GM12878 (cell line): ENCODE data around the gene ADAT3. TPM values are rescaled to one million over a fixed set of nuclear protein-coding genes. Genes with fewer than 3 reads are reported as not detected.

ENCODE experiments used
- ATAC-seq: fragments of 200-7000 bp; cut with Tn5 transposase; 3 replicates; pipeline ENCODE4 v1.9.1; 2020; ENCODE audit warnings: mild to moderate bottlenecking, moderate library complexity
- BruUV-seq: library from RNA; stranded (reverse); fragments of 400-500 nt; replicated peaks from 2 replicates; lab custom pipeline; 2021; lab: Mats Ljungman, UMichigan
- CTCF ChIA-PET: fragments of 300-600 bp; sonication (Branson Sonifier 250); formaldehyde crosslinking; extraction: SDS; loops from one replicate; lab custom pipeline; 2021; ENCODE audit warnings: inconsistent platforms; lab: Yijun Ruan, JAX
- POLR2A ChIA-PET: fragments of 350-600 bp; formaldehyde crosslinking; extraction: SDS; loops from one replicate; lab custom pipeline; 2021; ENCODE audit warnings: inconsistent platforms; lab: Charles Lee
- RAD21 ChIA-PET: fragments of 300-600 bp; sonication (Branson Sonifier 250); formaldehyde crosslinking; loops from one replicate; lab custom pipeline; 2023; ENCODE audit warnings: antibody characterized with exemption; ENCODE audit not compliant: unreplicated experiment; lab: Charles Lee
- SMC1A ChIA-PET: fragments of 300-600 bp; sonication (Branson Sonifier 250); formaldehyde crosslinking; loops from one replicate; lab custom pipeline; 2023; ENCODE audit not compliant: unreplicated experiment, uncharacterized antibody; lab: Charles Lee
- DNase-seq: peaks from one replicate; pipeline ENCODE4 v3.0.0-alpha.2; 2011; ENCODE audit warnings: low read depth, low spot score
- FAIRE-seq: peaks from 3 replicates; lab custom pipeline; 2011; peaks lifted over from hg19 to GRCh38; lab: Jason Lieb, UNC
- H2AFZ ChIP-seq: 2 replicates; pipeline ENCODE4 v1.6.0; 2011; ENCODE audit warnings: low read depth, low read length, control low read depth; ENCODE audit not compliant: control insufficient read depth
- H3K27ac ChIP-seq: 2 replicates; pipeline ENCODE4 v1.5.1; 2011; ENCODE audit warnings: control low read depth; ENCODE audit not compliant: control insufficient read depth, insufficient read depth
- H3K27me3 ChIP-seq, 2 experiments: replicated peaks in 1 of 2; 2 replicates each; pipeline versions ENCODE4 v1.6.0 to v1.6.1; 2011; ENCODE audit warnings: low read length in 1 of 2; ENCODE audit not compliant: control insufficient read depth in 2 of 2, insufficient read depth in 2 of 2
- H3K36me3 ChIP-seq, 2 experiments: 2 replicates each; pipeline ENCODE4 v1.5.1; 2011; ENCODE audit warnings: low read length in 1 of 2; ENCODE audit not compliant: control insufficient read depth in 2 of 2, insufficient read depth in 2 of 2
- H3K4me1 ChIP-seq: 2 replicates; pipeline ENCODE4 v1.6.1; 2011; ENCODE audit warnings: mild to moderate bottlenecking, low read length, moderate library complexity, mixed read lengths; ENCODE audit not compliant: control insufficient read depth, insufficient read depth
- H3K4me2 ChIP-seq: 2 replicates; pipeline ENCODE4 v1.6.0; 2011; ENCODE audit warnings: control low read depth; ENCODE audit not compliant: control insufficient read depth, insufficient read depth
- H3K4me3 ChIP-seq: fragments of 200-600 bp; sonication (generic); 2 replicates; pipeline ENCODE4 v1.5.1; 2016
- H3K79me2 ChIP-seq: 2 replicates; pipeline ENCODE4 v1.6.0; 2011; ENCODE audit warnings: low read length; ENCODE audit not compliant: control insufficient read depth, insufficient read depth
- H3K9ac ChIP-seq: 2 replicates; pipeline ENCODE4 v1.8.0; 2011; ENCODE audit warnings: low read length, control low read depth, mixed read lengths; ENCODE audit not compliant: control insufficient read depth, insufficient read depth
- H3K9me3 ChIP-seq: replicated peaks from 3 replicates; pipeline ENCODE4 v1.5.1; 2011; ENCODE audit warnings: mild to moderate bottlenecking, low read length; ENCODE audit not compliant: control insufficient read depth, insufficient read depth
- H4K20me1 ChIP-seq: 2 replicates; pipeline ENCODE4 v1.6.0; 2011; ENCODE audit not compliant: control insufficient read depth, insufficient read depth
- BHLHE40 ChIP-seq, 2 experiments: fragments of 450-650 bp in 1 of 2; IDR thresholded peaks; 2 replicates each; pipeline ENCODE4 v1.6.1; 2011 to 2017; ENCODE audit warnings: low read depth in 2 of 2, borderline replicate concordance in 1 of 2, improper control_type of control experiment in 1 of 2, low read length in 1 of 2, mild to moderate bottlenecking in 1 of 2
- BRCA1 ChIP-seq: IDR thresholded peaks from 2 replicates; pipeline ENCODE4 v1.6.1; 2011; ENCODE audit warnings: low read depth, low read length, improper control_type of control experiment
- EZH2 ChIP-seq: IDR thresholded peaks from 2 replicates; pipeline ENCODE4 v1.6.1; 2012; ENCODE audit warnings: low read depth, mild to moderate bottlenecking, control low read depth, inconsistent platforms, low read length, borderline replicate concordance; ENCODE audit not compliant: control insufficient read depth
- HSF1 ChIP-seq: fragments of 150-350 bp; IDR thresholded peaks from 2 replicates; pipeline ENCODE4 v1.6.1; 2014; ENCODE audit warnings: mild to moderate bottlenecking, low read depth, low read length
- MEF2A ChIP-seq: IDR thresholded peaks from 2 replicates; pipeline ENCODE4 v1.6.1; 2011; ENCODE audit warnings: low read depth, mild to moderate bottlenecking, low read length, moderate library complexity; ENCODE audit not compliant: insufficient read depth
- MLLT1 ChIP-seq: fragments of 450-650 bp; IDR thresholded peaks from 2 replicates; pipeline ENCODE4 v1.6.1; 2016; ENCODE audit warnings: mild to moderate bottlenecking
- MXI1 ChIP-seq: fragments of 150-350 bp; IDR thresholded peaks from 2 replicates; pipeline ENCODE4 v1.6.1; 2011; ENCODE audit warnings: low read depth, mild to moderate bottlenecking, inconsistent platforms, low read length, improper control_type of control experiment
- NFYB ChIP-seq: IDR thresholded peaks from 2 replicates; pipeline ENCODE4 v1.6.1; 2011; ENCODE audit warnings: low read depth, mild to moderate bottlenecking, low read length, improper control_type of control experiment, moderate library complexity; ENCODE audit not compliant: insufficient read depth
- RB1 ChIP-seq: fragments of 450-650 bp; formaldehyde crosslinking; IDR thresholded peaks from 2 replicates; pipeline ENCODE4 v1.6.1; 2017; ENCODE audit warnings: mild to moderate bottlenecking, borderline replicate concordance
- RFX5 ChIP-seq: IDR thresholded peaks from 2 replicates; pipeline ENCODE4 v1.6.1; 2011; ENCODE audit warnings: low read depth, low read length, improper control_type of control experiment
- SMAD1 ChIP-seq: fragments of 450-650 bp; IDR thresholded peaks from 2 replicates; pipeline ENCODE4 v1.6.1; 2018; ENCODE audit warnings: mild to moderate bottlenecking, low read depth; ENCODE audit not compliant: partially characterized antibody
- SREBF2 ChIP-seq: IDR thresholded peaks from 2 replicates; pipeline ENCODE4 v1.6.1; 2012; ENCODE audit warnings: mild to moderate bottlenecking, low read length
- SUPT20H ChIP-seq: IDR thresholded peaks from 2 replicates; pipeline ENCODE4 v1.6.1; 2011; ENCODE audit warnings: low read depth, mild to moderate bottlenecking, low read length, moderate library complexity, borderline replicate concordance; ENCODE audit not compliant: control insufficient read depth
- SUZ12 ChIP-seq: fragments of 200-600 bp; sonication (generic); IDR thresholded peaks from one replicate; pipeline ENCODE4 v1.6.1; 2018; ENCODE audit warnings: antibody characterized with exemption, mild to moderate bottlenecking; ENCODE audit not compliant: unreplicated experiment
- ZNF274 ChIP-seq: IDR thresholded peaks from one replicate; pipeline ENCODE4 v1.8.0; 2011; ENCODE audit not compliant: insufficient read length, insufficient read depth
- WGBS: methylation state at CpG from one replicate; pipeline ENCODE4 v1.1.6; 2016; ENCODE audit warnings: low lambda C conversion rate; ENCODE audit not compliant: insufficient replicate concordance, insufficient coverage; ENCODE audit errors: missing lambda C conversion rate; 5-methylcytosine and 5-hydroxymethylcytosine counted together
- in situ Hi-C: fragments of 300-500 bp; cut with MboI; formaldehyde crosslinking; loops from 9 replicates; pipeline ENCODE4 v1.14.3; 2018; ENCODE audit warnings: mixed read lengths
- intact Hi-C: fragments of 100-400 bp; cut with micrococcal nuclease; formaldehyde crosslinking; loops from one replicate; pipeline ENCODE4 v1.14.2; 2022; ENCODE audit not compliant: unreplicated experiment
- polyA plus RNA-seq, 11 experiments: library from polyadenylated mRNA; depleted of rRNA in 4 of 11; unstranded in 6 of 11; stranded (reverse) in 5 of 11; fragments of >200 nt; fragmentation: Nextera tagmentation in 4 of 11; fragmentation: Illumina TruSeq in 1 of 11; extraction: Ambion mirVana in 4 of 11; extraction: Trizol in 1 of 11; gene quantifications; 1 replicate in 1 of 11; 2 replicates in 10 of 11; pipeline versions ENCODE4 v1.2.1 to v1.2.3, GENCODE V29; 2011 to 2016; ENCODE audit warnings: inconsistent platforms in 2 of 11, missing spikeins in 2 of 11, low read depth in 1 of 11
- total RNA-seq, 4 experiments: library from RNA; depleted of rRNA in 3 of 4; stranded (reverse); fragments of >200 nt in 3 of 4; fragmentation: Illumina TruSeq in 1 of 4; extraction: Trizol in 1 of 4; gene quantifications; 2 replicates each; pipeline versions ENCODE4 v1.2.1 to v1.2.3, GENCODE V29; 2013 to 2021
- TF ChIP-seq, protein P1 (sequence below): fragments of 450-650 bp; formaldehyde crosslinking; IDR thresholded peaks from 2 replicates; pipeline ENCODE4 v1.4.0; 2020; ENCODE audit warnings: mild to moderate bottlenecking, moderate library complexity

ADAT3 gene
- total and polyA plus RNA-seq, 10 of the 15 experiments (the other 5 are each of a cell fraction or from before 2014, with no cell fraction given), result 0.27 to 11.8 (median 7.7) TPM; not detected in 3

GRCh38 chr19:1920644-1921043 is 15.4 kb downstream of the ADAT3 start (continued):
- TF ChIP-seq, protein P1, sequence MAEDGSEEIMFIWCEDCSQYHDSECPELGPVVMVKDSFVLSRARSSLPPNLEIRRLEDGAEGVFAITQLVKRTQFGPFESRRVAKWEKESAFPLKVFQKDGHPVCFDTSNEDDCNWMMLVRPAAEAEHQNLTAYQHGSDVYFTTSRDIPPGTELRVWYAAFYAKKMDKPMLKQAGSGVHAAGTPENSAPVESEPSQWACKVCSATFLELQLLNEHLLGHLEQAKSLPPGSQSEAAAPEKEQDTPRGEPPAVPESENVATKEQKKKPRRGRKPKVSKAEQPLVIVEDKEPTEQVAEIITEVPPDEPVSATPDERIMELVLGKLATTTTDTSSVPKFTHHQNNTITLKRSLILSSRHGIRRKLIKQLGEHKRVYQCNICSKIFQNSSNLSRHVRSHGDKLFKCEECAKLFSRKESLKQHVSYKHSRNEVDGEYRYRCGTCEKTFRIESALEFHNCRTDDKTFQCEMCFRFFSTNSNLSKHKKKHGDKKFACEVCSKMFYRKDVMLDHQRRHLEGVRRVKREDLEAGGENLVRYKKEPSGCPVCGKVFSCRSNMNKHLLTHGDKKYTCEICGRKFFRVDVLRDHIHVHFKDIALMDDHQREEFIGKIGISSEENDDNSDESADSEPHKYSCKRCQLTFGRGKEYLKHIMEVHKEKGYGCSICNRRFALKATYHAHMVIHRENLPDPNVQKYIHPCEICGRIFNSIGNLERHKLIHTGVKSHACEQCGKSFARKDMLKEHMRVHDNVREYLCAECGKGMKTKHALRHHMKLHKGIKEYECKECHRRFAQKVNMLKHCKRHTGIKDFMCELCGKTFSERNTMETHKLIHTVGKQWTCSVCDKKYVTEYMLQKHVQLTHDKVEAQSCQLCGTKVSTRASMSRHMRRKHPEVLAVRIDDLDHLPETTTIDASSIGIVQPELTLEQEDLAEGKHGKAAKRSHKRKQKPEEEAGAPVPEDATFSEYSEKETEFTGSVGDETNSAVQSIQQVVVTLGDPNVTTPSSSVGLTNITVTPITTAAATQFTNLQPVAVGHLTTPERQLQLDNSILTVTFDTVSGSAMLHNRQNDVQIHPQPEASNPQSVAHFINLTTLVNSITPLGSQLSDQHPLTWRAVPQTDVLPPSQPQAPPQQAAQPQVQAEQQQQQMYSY, result no peak
- TF ChIP-seq BRCA1, result no peak
- TF ChIP-seq HSF1, result no peak

- peaks cover 23% of the 10 kb centered on the region for H3K4me1 ChIP-seq
- BruUV-seq, result no TSS peak
- H3K4me2 ChIP-seq, result no peak overlapping the region
- H3K9me3 ChIP-seq, result no peaks in the 10 kb centered on the region
- peaks cover 5 to 11% of the 10 kb centered on the region in 2 experiments; a peak in 3 of 4 replicates for H3K36me3 ChIP-seq
- in situ Hi-C loops (no loop called here), intact Hi-C loops (no loop called here)
- ChIA-PET SMC1A (no interaction called here), POLR2A (no interaction called here), RAD21 (no interaction called here), CTCF (no interaction called here)
- no peak overlapping the region for H3K9ac ChIP-seq
- WGBS, result 94% methylated on average over 19 of the region's 19 CpGs
- H3K27me3 ChIP-seq, result no peaks in the 10 kb centered on the region
- H3K79me2 ChIP-seq, result no peaks in the 10 kb centered on the region
- no peak overlapping the region for H3K27ac ChIP-seq
- FAIRE-seq (no peak), ATAC-seq (no peak), DNase-seq (no peak)
- no peaks in the 10 kb centered on the region for H4K20me1 ChIP-seq
- H2AFZ ChIP-seq, result no peak overlapping the region
- H3K4me3 ChIP-seq, result no peak overlapping the region
- no peak for TF ChIP-seq MEF2A
- no peak for TF ChIP-seq SUZ12
- no peak for TF ChIP-seq MXI1
- no peak for TF ChIP-seq RB1
- no peak for TF ChIP-seq RFX5
- TF ChIP-seq NFYB, result no peak
- no peak for TF ChIP-seq ZNF274
- no peak for TF ChIP-seq EZH2
- TF ChIP-seq BHLHE40 (IDR thresholded peaks at IDR 0.05; ENCODE audit: borderline replicate concordance in 1 of 2, low read depth in 2 of 2, low read length in 1 of 2), result no peak
- TF ChIP-seq MLLT1, result no peak
- no peak for TF ChIP-seq SUPT20H
- no peak for TF ChIP-seq SMAD1
- no peak for TF ChIP-seq SREBF2
These were observed 16.1 kb downstream of the ADAT3 start for GRCh38 chr19:1921326-1921725.
